Dendritic cell treated with granulocyte-macrophage colony-stimulating factor and Interleukin-4, amounts not matched to agents 40 ng/mL and 50 ng/mL, for 4 days (primary cell): ENCODE results near the gene ROPN1L.

ENCODE experiments used
- H3K27ac Mint-ChIP-seq: one replicate; pipeline ENCODE4 v1.8.0; 2022; ENCODE audit warnings: mild to moderate bottlenecking, mixed read lengths
- H3K27me3 Mint-ChIP-seq: one replicate; pipeline ENCODE4 v1.8.0; 2022; ENCODE audit warnings: mild to moderate bottlenecking, mixed read lengths
- H3K36me3 Mint-ChIP-seq: one replicate; pipeline ENCODE4 v1.8.0; 2022; ENCODE audit warnings: low read depth, mixed read lengths
- H3K4me1 Mint-ChIP-seq: one replicate; pipeline ENCODE4 v1.8.0; 2022; ENCODE audit warnings: low read depth, mixed read lengths
- H3K4me3 Mint-ChIP-seq: one replicate; pipeline ENCODE4 v1.8.0; 2022; ENCODE audit warnings: mild to moderate bottlenecking, moderate library complexity, mixed read lengths
- H3K9me3 Mint-ChIP-seq: one replicate; pipeline ENCODE4 v1.8.0; 2022; ENCODE audit warnings: mixed read lengths
- intact Hi-C: fragments of 100-400 bp; cut with micrococcal nuclease; formaldehyde crosslinking; loops from one replicate; pipeline ENCODE4 v1.15.0; 2022

ROPN1L gene

GRCh38 chr5:10456583-10457420 is 15.1 kb downstream of the ROPN1L start:
- Mint-ChIP-seq H3K36me3 (no peaks in the 10 kb centered on the region), H3K9me3 (no peaks in the 10 kb centered on the region), H3K4me1 (peaks cover 19% of the 10 kb centered on the region), H3K4me3 (no peak overlapping the region), H3K27ac (no peak overlapping the region), H3K27me3 (peaks cover 22% of the 10 kb centered on the region)
- intact Hi-C loops: loop anchor here (10.0 kb wide), 2 partner anchors 388 to 728 kb away; no protein-coding TSS in a partner anchor

GRCh38 chr5:10457682-10458574 is 16.2 kb downstream of the ROPN1L start:
- H3K4me1 Mint-ChIP-seq: peaks cover 16% of the 10 kb centered on the region
- H3K27me3 Mint-ChIP-seq: peaks cover 24% of the 10 kb centered on the region
- intact Hi-C loops: loop anchor here (10.0 kb wide), 2 partner anchors 387 to 727 kb away; no protein-coding TSS in a partner anchor
- H3K4me3 Mint-ChIP-seq: no peak overlapping the region
- H3K9me3 Mint-ChIP-seq: no peaks in the 10 kb centered on the region
- no peaks in the 10 kb centered on the region for H3K36me3 Mint-ChIP-seq
- no peak overlapping the region for H3K27ac Mint-ChIP-seq

GRCh38 chr5:10459080-10460055 is 17.7 kb downstream of the ROPN1L start:
- Mint-ChIP-seq H3K4me3 (no peak overlapping the region), H3K4me1 (peaks cover 16% of the 10 kb centered on the region), H3K27me3 (peaks cover 28% of the 10 kb centered on the region), H3K36me3 (no peaks in the 10 kb centered on the region), H3K27ac (no peak overlapping the region), H3K9me3 (no peaks in the 10 kb centered on the region)
- intact Hi-C loops: loop anchor here (10.0 kb wide), 2 partner anchors 385 to 725 kb away; no protein-coding TSS in a partner anchor

GRCh38 chr5:10460252-10460906 is 18.7 kb downstream of the ROPN1L start:
- no peak overlapping the region for H3K27ac Mint-ChIP-seq
- intact Hi-C loops: no loop called here
- peaks cover 28% of the 10 kb centered on the region for H3K27me3 Mint-ChIP-seq
- peaks cover 16% of the 10 kb centered on the region for H3K4me1 Mint-ChIP-seq
- no peak overlapping the region for H3K4me3 Mint-ChIP-seq
- no peaks in the 10 kb centered on the region for H3K9me3 Mint-ChIP-seq
- no peaks in the 10 kb centered on the region for H3K36me3 Mint-ChIP-seq

GRCh38 chr5:10461041-10461440 is 19.4 kb downstream of the ROPN1L start:
- Mint-ChIP-seq H3K4me1 (peaks cover 17% of the 10 kb centered on the region), H3K9me3 (no peaks in the 10 kb centered on the region), H3K36me3 (no peaks in the 10 kb centered on the region), H3K27ac (no peak overlapping the region), H3K27me3 (peaks cover 28% of the 10 kb centered on the region), H3K4me3 (no peak overlapping the region)
- intact Hi-C loops: no loop called here

- no peaks in the 10 kb centered on the region for H3K36me3 Mint-ChIP-seq
- no peak overlapping the region for H3K27ac Mint-ChIP-seq
- H3K9me3 Mint-ChIP-seq: no peaks in the 10 kb centered on the region
- H3K4me1 Mint-ChIP-seq: peaks cover 18% of the 10 kb centered on the region
- H3K27me3 Mint-ChIP-seq: peaks cover 29% of the 10 kb centered on the region
- no peak overlapping the region for H3K4me3 Mint-ChIP-seq
- intact Hi-C loops: no loop called here
Observed at GRCh38 chr5:10461904-10462555, 20.4 kb downstream of the ROPN1L start.

GRCh38 chr5:10463566-10463965 is 21.9 kb downstream of the ROPN1L start:
- intact Hi-C loops: no loop called here
- Mint-ChIP-seq H3K27ac (no peak overlapping the region), H3K9me3 (no peaks in the 10 kb centered on the region), H3K4me3 (no peak overlapping the region), H3K4me1 (peaks cover 28% of the 10 kb centered on the region), H3K36me3 (no peaks in the 10 kb centered on the region), H3K27me3 (peaks cover 32% of the 10 kb centered on the region)

- intact Hi-C loops: no loop called here
- Mint-ChIP-seq H3K9me3 (no peaks in the 10 kb centered on the region), H3K36me3 (no peaks in the 10 kb centered on the region), H3K4me1 (peaks cover 28% of the 10 kb centered on the region), H3K4me3 (no peak overlapping the region), H3K27me3 (peaks cover 31% of the 10 kb centered on the region), H3K27ac (no peak overlapping the region)
Observed at GRCh38 chr5:10464173-10464572, 22.5 kb downstream of the ROPN1L start.

GRCh38 chr5:10465726-10466125 is 24.0 kb downstream of the ROPN1L start:
- peaks cover 24% of the 10 kb centered on the region for H3K27me3 Mint-ChIP-seq
- H3K27ac Mint-ChIP-seq: no peak overlapping the region
- no peaks in the 10 kb centered on the region for H3K9me3 Mint-ChIP-seq
- intact Hi-C loops: no loop called here
- peaks cover 22% of the 10 kb centered on the region for H3K4me1 Mint-ChIP-seq
- H3K36me3 Mint-ChIP-seq: no peaks in the 10 kb centered on the region
- no peak overlapping the region for H3K4me3 Mint-ChIP-seq

GRCh38 chr5:10466446-10467073 is 24.9 kb downstream of the ROPN1L start:
- Mint-ChIP-seq H3K27me3 (peaks cover 24% of the 10 kb centered on the region), H3K27ac (no peak overlapping the region), H3K4me3 (no peak overlapping the region), H3K36me3 (no peaks in the 10 kb centered on the region), H3K4me1 (peaks cover 22% of the 10 kb centered on the region), H3K9me3 (no peaks in the 10 kb centered on the region)
- intact Hi-C loops: no loop called here

- Mint-ChIP-seq H3K9me3 (no peaks in the 10 kb centered on the region), H3K27ac (no peak overlapping the region), H3K36me3 (no peaks in the 10 kb centered on the region), H3K27me3 (peaks cover 22% of the 10 kb centered on the region), H3K4me3 (no peak overlapping the region), H3K4me1 (peaks cover 22% of the 10 kb centered on the region)
- intact Hi-C loops: no loop called here
Observed at GRCh38 chr5:10467281-10468198, 25.9 kb downstream of the ROPN1L start.
